HL-60 (cell line): ENCODE data around the gene HMSD.
"Not testable (repeated sequence)": the region's sequence is repeated elsewhere in the genome, so short reads cannot be mapped to it uniquely, and the experiment has no call there.

ENCODE experiments used
- DNase-seq, 2 experiments: peaks; one replicate each; pipeline ENCODE4 v3.0.0-alpha.2; 2010 to 2020; ENCODE audit warnings: low read depth in 1 of 2, low spot score in 1 of 2
- H3K27ac ChIP-seq: fragments of 250-450 bp; sonication (Bioruptor Pico); replicated peaks from 2 replicates; pipeline ENCODE4 v1.5.1; 2020; ENCODE audit warnings: mild to moderate bottlenecking, moderate library complexity
- H3K27me3 ChIP-seq: fragments of 250-450 bp; sonication (Bioruptor Pico); 2 replicates; pipeline ENCODE4 v1.5.1; 2021; ENCODE audit warnings: mild to moderate bottlenecking, moderate library complexity; ENCODE audit not compliant: insufficient read depth, poor library complexity, severe bottlenecking
- H3K4me3 ChIP-seq: replicated peaks from 2 replicates; pipeline ENCODE4 v1.5.1; 2011; ENCODE audit warnings: mild to moderate bottlenecking, control low read depth, low read length; ENCODE audit not compliant: insufficient read depth
- GABPA ChIP-seq: IDR thresholded peaks from 2 replicates; pipeline ENCODE4 v1.6.1; 2012; ENCODE audit warnings: low read depth
- POLR2AphosphoS5 ChIP-seq: IDR thresholded peaks from 2 replicates; pipeline ENCODE4 v1.6.1; 2012; ENCODE audit warnings: low read depth
- SPI1 ChIP-seq: IDR thresholded peaks from 2 replicates; pipeline ENCODE4 v1.6.1; 2012; ENCODE audit warnings: low read depth, mild to moderate bottlenecking, borderline replicate concordance
- TF ChIP-seq, protein P1 (sequence below): IDR thresholded peaks from one replicate; pipeline ENCODE4 v1.5.1; 2011; ENCODE audit warnings: low read length, control low read depth, inconsistent platforms; ENCODE audit not compliant: insufficient read depth
- TF ChIP-seq, protein P2 (sequence below): IDR thresholded peaks from 2 replicates; pipeline ENCODE4 v1.6.1; 2012; ENCODE audit warnings: low read depth; ENCODE audit not compliant: insufficient replicate concordance

Gene HMSD

GRCh38 chr18:63924551-63924950 lies 24.6 kb upstream of the HMSD start:
- H3K4me3 ChIP-seq: no peak overlapping the region
- H3K27ac ChIP-seq: peak overlapping the region; percentile 17
- no peaks in the 10 kb centered on the region for H3K27me3 ChIP-seq
- DNase-seq: no peak
- no peak for TF ChIP-seq GABPA
- TF ChIP-seq, protein P1, sequence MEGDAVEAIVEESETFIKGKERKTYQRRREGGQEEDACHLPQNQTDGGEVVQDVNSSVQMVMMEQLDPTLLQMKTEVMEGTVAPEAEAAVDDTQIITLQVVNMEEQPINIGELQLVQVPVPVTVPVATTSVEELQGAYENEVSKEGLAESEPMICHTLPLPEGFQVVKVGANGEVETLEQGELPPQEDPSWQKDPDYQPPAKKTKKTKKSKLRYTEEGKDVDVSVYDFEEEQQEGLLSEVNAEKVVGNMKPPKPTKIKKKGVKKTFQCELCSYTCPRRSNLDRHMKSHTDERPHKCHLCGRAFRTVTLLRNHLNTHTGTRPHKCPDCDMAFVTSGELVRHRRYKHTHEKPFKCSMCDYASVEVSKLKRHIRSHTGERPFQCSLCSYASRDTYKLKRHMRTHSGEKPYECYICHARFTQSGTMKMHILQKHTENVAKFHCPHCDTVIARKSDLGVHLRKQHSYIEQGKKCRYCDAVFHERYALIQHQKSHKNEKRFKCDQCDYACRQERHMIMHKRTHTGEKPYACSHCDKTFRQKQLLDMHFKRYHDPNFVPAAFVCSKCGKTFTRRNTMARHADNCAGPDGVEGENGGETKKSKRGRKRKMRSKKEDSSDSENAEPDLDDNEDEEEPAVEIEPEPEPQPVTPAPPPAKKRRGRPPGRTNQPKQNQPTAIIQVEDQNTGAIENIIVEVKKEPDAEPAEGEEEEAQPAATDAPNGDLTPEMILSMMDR: no peak
- TF ChIP-seq SPI1: no peak
- TF ChIP-seq POLR2AphosphoS5: no peak
- TF ChIP-seq, protein P2, sequence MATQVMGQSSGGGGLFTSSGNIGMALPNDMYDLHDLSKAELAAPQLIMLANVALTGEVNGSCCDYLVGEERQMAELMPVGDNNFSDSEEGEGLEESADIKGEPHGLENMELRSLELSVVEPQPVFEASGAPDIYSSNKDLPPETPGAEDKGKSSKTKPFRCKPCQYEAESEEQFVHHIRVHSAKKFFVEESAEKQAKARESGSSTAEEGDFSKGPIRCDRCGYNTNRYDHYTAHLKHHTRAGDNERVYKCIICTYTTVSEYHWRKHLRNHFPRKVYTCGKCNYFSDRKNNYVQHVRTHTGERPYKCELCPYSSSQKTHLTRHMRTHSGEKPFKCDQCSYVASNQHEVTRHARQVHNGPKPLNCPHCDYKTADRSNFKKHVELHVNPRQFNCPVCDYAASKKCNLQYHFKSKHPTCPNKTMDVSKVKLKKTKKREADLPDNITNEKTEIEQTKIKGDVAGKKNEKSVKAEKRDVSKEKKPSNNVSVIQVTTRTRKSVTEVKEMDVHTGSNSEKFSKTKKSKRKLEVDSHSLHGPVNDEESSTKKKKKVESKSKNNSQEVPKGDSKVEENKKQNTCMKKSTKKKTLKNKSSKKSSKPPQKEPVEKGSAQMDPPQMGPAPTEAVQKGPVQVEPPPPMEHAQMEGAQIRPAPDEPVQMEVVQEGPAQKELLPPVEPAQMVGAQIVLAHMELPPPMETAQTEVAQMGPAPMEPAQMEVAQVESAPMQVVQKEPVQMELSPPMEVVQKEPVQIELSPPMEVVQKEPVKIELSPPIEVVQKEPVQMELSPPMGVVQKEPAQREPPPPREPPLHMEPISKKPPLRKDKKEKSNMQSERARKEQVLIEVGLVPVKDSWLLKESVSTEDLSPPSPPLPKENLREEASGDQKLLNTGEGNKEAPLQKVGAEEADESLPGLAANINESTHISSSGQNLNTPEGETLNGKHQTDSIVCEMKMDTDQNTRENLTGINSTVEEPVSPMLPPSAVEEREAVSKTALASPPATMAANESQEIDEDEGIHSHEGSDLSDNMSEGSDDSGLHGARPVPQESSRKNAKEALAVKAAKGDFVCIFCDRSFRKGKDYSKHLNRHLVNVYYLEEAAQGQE: no peak

GRCh38 chr18:63928331-63928730 lies 20.8 kb upstream of the HMSD start:
- DNase-seq: peak in 1 of 2 experiments; percentile 93
- Histone ChIP-seq H3K27ac (peak overlapping the region; percentile 95), H3K4me3 (no peak overlapping the region), H3K27me3 (no peaks in the 10 kb centered on the region)
- TF ChIP-seq GABPA (0 out of 2 replicates have a peak, but pooled peaks have one; percentile 17), SPI1 (peak; percentile 49; the same call in 1 of the 2 replicates), POLR2AphosphoS5 (peak; percentile 67)
- TF ChIP-seq, protein P2: no peak
- TF ChIP-seq, protein P1: no peak

- peak; percentile 20; the same call in 1 of the 2 replicates for TF ChIP-seq SPI1
- peak in 1 of 2 experiments; percentile 37 for DNase-seq
- H3K27ac ChIP-seq: peak overlapping the region; percentile 95
- H3K4me3 ChIP-seq, H3K27me3 ChIP-seq: not testable (repeated sequence)
Observed at GRCh38 chr18:63929369-63929768, 19.7 kb upstream of the HMSD start.

GRCh38 chr18:63930773-63931354 lies 18.2 kb upstream of the HMSD start:
- Histone ChIP-seq H3K4me3 (no peak overlapping the region), H3K27ac (peak overlapping the region; percentile 95), H3K27me3 (no peaks in the 10 kb centered on the region)
- peak in 1 of 2 experiments; percentile 90 for DNase-seq
- TF ChIP-seq, protein P2: no peak
- TF ChIP-seq POLR2AphosphoS5: peak; percentile 67; the same call in 1 of the 2 replicates
